ENCODE data around the gene ITPRID1. TPM values are rescaled to one million over a fixed set of nuclear protein-coding genes. Genes with fewer than 3 reads are reported as not detected.

The ITPRID1 gene
- polyA plus RNA-seq, 1 donor, result 0.52 TPM

DNA sequence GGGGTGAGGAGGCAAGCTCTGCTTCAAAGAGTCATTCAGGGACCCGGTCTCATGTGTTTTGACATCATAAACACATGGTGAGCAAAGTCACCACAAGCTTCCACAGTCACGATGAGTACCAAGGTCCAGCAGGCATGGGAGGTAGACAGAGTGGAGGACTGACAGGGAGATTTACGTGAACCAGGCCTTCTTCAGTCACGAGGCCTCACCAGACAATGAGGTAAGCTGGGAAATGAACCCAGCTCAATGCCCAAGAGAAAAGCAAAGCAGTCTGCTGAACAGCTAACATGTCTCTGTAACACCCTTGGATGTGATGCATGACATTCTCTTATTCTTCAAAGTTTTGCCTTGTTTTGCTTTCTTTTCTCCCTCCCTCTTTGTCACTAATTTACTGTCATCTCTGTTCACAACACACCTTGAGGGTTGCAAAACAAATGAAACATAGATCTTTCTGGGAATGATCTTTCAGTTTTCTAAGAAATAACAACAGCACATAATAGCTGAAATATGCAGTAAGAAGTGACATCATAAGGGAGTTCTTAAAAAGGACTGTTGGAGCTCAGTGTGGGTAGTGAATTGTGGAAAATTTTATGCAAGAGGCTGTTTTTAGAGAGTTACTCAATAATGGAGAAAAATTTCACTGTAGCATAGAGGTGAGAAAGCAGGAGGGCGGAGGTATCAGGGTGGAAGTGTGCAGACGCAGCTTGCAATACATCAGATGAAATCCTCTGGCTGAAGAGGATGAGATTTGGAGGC is 182.1 kb downstream of the ITPRID1 start:
- peak; percentile 22 for DNase-seq (ENCODE audit: low read depth)

GRCh38 chr7:31699050-31699449 is 185.2 kb downstream of the ITPRID1 start:
- DNase-seq (ENCODE audit: low read depth), result no peak

DNA sequence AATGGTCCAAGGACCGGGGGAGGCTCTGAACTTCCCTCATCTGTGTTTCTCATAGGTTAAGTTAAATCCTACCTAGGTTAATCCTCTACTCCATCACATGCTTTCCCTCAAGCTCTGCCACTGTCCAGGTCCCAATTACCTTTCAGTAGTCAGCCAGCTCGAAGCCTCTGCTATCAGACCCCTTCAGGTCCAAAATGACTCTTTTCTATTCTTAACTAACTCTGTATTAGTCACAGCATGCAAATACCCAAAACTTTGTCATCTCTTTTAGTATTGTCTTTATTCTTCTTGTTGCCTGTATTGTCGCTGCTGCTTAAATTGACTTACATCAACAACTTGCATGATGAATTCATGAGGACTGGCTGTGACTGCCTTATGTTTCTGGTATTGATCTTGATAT is 188.5 kb downstream of the ITPRID1 start:
- no peak for DNase-seq (ENCODE audit: low read depth)

DNA sequence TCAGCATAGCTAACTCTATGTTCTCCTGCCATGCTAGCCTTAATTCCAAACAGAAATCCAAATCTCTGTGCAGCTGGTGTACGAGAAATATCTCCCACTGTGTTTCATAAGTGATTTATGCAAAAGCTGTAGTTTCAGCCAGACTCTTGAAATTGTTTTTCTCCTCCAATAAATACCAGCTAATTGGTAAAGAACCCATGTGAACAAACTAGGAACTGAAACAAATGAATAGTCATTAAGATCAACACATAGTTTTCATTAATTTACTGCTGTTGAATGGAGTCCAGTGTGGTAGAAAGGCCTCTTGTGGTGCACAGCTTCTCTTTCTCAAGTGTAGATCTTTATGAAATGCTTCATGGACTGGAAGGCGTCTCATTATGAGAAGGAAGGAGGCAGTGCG is 191.5 kb downstream of the ITPRID1 start:
- no peak for DNase-seq (ENCODE audit: low read depth)

DNA sequence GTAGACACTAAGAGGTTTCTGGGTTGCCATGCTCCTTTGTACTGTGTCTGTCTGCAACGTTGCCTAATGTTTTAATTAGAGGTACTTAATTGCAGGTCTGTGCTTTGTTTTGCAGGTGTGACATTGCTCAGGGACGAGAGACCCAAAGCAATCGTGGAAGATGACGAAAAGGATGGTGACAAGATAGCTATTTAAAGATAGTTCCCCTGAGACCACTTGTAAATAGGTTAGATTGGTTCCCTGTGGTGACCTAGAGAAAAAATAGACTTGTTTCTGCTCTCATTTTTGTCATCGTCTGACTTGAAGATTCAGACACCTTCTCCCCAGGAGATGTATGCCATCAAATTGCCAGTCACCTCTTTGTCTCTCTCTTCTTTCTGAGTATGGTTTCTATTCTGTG is 193.2 kb downstream of the ITPRID1 start:
- DNase-seq (ENCODE audit: low read depth), result no peak

Other genes starting within 250 kb of the ITPRID1 start
- gene NEUROD6, start 173.4 kb upstream of the ITPRID1 start, polyA plus RNA-seq (ENCODE audit: insufficient read length), result 0.09 TPM
- not detected for gene PPP1R17, start 173.1 kb downstream of the ITPRID1 start, polyA plus RNA-seq (ENCODE audit: insufficient read length)

Data from forelimb muscle (tissue), 1 donor.